GM08714 (cell line): ENCODE measurements around the gene SLC23A2.

ENCODE experiments used
- H3K4me3 ChIP-seq: fragments of 200-500 bp; sonication (Bioruptor generic); 2 replicates; pipeline ENCODE4 v1.5.1; 2014; ENCODE audit warnings: mild to moderate bottlenecking, low read length, inconsistent platforms
- ZNF274 ChIP-seq: IDR thresholded peaks from 2 replicates; pipeline ENCODE4 v1.6.1; 2012; ENCODE audit warnings: mild to moderate bottlenecking, low read depth, low read length

SLC23A2 gene

DNA sequence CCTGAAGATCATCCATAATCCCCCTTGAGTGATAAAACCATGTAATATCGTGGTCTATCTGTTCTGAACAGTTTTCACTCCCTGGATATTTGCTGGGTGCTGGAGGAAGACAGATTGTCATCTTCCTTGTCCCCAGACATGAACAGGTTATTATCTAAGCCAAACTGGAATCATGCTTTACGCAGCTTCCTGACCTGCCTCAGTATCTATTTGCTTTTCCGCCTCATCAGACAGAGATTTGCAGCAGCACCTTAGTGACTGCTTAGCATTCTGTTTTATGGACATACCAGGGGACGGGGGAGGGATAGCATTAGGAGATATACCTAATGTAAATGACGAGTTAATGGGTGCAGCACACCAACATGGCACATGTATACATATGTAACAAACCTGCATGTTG is 124.6 kb downstream of the SLC23A2 start:
- no peak for TF ChIP-seq ZNF274
- no peak overlapping the region for H3K4me3 ChIP-seq

DNA sequence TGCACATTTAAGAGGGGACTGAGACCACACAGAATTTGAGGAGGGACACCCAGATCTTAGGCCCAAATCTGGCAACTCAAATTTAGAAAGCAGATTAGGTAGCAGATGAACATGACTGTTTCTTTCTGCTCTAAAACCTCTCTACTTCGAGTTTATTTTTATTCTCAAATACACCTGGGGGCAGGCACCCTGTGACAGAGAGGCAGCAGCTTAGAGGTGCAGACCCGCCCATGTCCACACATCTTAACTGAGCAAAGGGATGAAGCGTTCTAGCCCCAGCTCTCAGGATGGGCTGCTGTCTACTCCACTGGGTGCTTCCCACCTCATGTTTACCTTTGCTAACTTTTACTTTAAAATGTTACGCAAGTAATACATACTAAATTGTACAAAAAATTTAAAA is 125.0 kb downstream of the SLC23A2 start:
- H3K4me3 ChIP-seq, result no peak overlapping the region
- TF ChIP-seq ZNF274, result no peak

DNA sequence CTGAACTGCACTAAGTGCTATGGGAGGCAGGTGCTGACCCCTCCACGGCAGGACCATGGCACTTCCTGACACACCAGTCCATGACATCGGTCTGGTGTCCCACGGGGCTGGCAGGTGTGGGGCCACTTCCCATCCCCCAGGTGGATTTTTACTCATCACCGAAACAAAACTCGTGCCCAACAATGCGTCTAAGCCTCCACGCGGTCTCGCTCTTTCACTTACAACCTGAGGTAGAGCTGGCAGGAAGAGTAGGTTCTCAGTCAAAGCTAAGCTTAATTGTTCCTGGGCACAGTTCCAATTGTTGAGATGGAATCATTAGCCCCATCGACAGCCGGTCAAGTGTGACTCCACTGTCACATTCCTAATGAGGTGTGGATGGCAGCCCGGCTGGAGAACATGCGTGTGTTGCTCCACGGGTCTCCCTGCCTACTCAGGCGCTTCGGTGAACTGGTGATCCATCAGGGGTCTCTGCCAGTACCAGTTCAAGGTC is 125.7 kb downstream of the SLC23A2 start:
- no peak overlapping the region for H3K4me3 ChIP-seq
- no peak for TF ChIP-seq ZNF274

GRCh38 chr20:4873396-4873795 is 127.9 kb downstream of the SLC23A2 start:
- TF ChIP-seq ZNF274, result no peak
- no peak overlapping the region for H3K4me3 ChIP-seq

- no peak for TF ChIP-seq ZNF274
- H3K4me3 ChIP-seq, result no peak overlapping the region
These were observed 129.8 kb downstream of the SLC23A2 start for GRCh38 chr20:4871486-4871885.

DNA sequence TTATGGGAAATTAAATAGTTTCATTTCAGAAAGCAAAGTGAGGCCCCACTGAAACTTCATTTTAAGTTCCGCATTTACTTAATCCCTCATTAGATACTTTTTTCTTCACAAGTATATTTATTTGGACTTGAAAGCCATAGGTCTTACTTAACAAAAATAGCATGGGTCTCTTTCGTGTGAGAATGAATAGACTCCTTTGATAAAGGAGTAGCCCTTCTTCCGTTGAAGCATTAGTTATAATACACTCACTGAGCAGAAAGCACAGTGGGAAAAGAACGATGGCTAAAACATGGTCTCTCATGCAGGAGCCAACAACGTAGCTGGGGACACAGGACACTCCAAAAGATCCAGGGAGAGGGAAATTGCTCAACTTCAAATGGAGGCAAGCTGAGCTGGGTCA is 130.4 kb downstream of the SLC23A2 start:
- no peak overlapping the region for H3K4me3 ChIP-seq
- TF ChIP-seq ZNF274, result no peak

GRCh38 chr20:4869290-4870193 is 131.8 kb downstream of the SLC23A2 start:
- H3K4me3 ChIP-seq, result no peak overlapping the region
- TF ChIP-seq ZNF274, result no peak

GRCh38 chr20:4867051-4867450 is 134.3 kb downstream of the SLC23A2 start:
- no peak for TF ChIP-seq ZNF274
- no peak overlapping the region for H3K4me3 ChIP-seq

GRCh38 chr20:4866429-4866828 is 134.9 kb downstream of the SLC23A2 start:
- TF ChIP-seq ZNF274, result no peak
- no peak overlapping the region for H3K4me3 ChIP-seq

- H3K4me3 ChIP-seq, result no peak overlapping the region
- TF ChIP-seq ZNF274, result no peak
These were observed 137.0 kb downstream of the SLC23A2 start for GRCh38 chr20:4864311-4864752.

DNA sequence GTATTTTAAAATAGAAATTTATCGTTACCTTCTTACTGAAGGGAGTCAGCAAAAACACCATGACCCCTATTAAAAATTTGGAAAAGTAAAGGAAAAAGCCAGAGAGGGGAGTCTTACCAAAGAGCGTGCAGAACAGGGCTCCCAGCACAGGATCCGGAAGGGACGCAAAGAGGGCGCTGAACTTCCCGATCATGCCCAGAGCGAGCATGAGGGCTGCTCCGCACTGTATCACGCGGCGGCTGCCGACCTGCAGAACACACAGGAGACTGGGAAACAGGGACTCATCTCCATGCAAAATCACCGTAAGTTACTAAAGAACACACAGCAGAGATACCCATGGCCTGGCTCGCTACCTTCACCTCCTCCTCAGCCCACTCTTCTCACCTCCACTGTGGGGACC is 138.6 kb downstream of the SLC23A2 start:
- H3K4me3 ChIP-seq, result no peak overlapping the region
- no peak for TF ChIP-seq ZNF274

- no peak overlapping the region for H3K4me3 ChIP-seq
- TF ChIP-seq ZNF274, result no peak
These were observed 139.3 kb downstream of the SLC23A2 start for GRCh38 chr20:4861961-4862360.

DNA sequence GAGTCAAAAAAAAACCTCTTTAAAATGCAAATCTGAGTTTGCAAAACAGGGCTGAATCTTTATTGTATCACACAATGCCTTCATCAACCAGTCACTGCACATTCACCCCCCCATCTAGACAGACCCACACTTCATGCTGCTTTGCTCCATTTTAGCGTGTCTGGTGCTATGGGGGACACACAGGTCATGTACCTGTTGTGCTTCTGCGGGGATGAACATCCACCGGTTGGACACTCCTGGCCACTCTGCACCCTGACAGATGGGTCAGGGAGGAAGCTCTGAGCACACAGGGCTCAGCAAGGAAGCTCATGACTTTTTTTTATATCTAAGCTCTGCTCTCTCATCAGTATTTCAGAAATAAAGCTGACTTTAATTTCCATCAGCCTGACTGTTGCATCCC is 143.3 kb downstream of the SLC23A2 start:
- TF ChIP-seq ZNF274, result no peak
- H3K4me3 ChIP-seq, result no peak overlapping the region

GRCh38 chr20:4856022-4856755 is 145.1 kb downstream of the SLC23A2 start:
- TF ChIP-seq ZNF274, result no peak
- H3K4me3 ChIP-seq, result no peak overlapping the region

- TF ChIP-seq ZNF274, result no peak
These were observed 145.8 kb downstream of the SLC23A2 start for GRCh38 chr20:4855555-4855954.

More at GRCh38 chr20:4855555-4855954, 145.8 kb downstream of the SLC23A2 start:
- no peak overlapping the region for H3K4me3 ChIP-seq
